ENCODE results near the gene PWWP2B. TPM values are rescaled to one million over a fixed set of nuclear protein-coding genes. Genes with fewer than 3 reads are reported as not detected.

The PWWP2B gene
- total RNA-seq, 6 experiments from 2014 or later, result 3.0 to 12.2 (median 5.1) TPM

GRCh38 chr10:132368881-132369635, 27.9 kb upstream of the PWWP2B start:
- ATAC-seq, result no peak
- no peak for TF ChIP-seq CTCF (IDR thresholded peaks at IDR 0.05)
- no peak for TF ChIP-seq POLR2A (IDR thresholded peaks at IDR 0.05)
- Histone ChIP-seq H3K36me3 (peaks cover 0 to 2% (median 1%) of the 10 kb centered on the region in 4 donors), H3K9me3 (no peaks in the 10 kb centered on the region), H3K27me3 (no peaks in the 10 kb centered on the region), H3K4me1 (no peaks in the 10 kb centered on the region), H3K27ac (no peak overlapping the region), H3K4me3 (no peak overlapping the region)
- intact Hi-C loops (cut with DNase I), result no loop called here
- WGBS (ENCODE audit: insufficient coverage, low coverage, low lambda C conversion rate, missing lambda C conversion rate), result 73% methylated on average over 6 of the region's 9 CpGs
- DNase-seq, result peak in 1 of 3 donors; percentile 6

GRCh38 chr10:132369636-132370185, 27.3 kb upstream of the PWWP2B start:
- H3K36me3 ChIP-seq, result peaks cover 0 to 2% (median 1%) of the 10 kb centered on the region in 4 donors
- no peak overlapping the region for H3K4me3 ChIP-seq
- ATAC-seq, result no peak
- TF ChIP-seq CTCF (IDR thresholded peaks at IDR 0.05) (no peak), POLR2A (IDR thresholded peaks at IDR 0.05) (no peak)
- no peaks in the 10 kb centered on the region for H3K4me1 ChIP-seq
- intact Hi-C loops (cut with DNase I), result no loop called here
- no peak overlapping the region for H3K27ac ChIP-seq
- 89% methylated on average over 6 of the region's 13 CpGs for WGBS (ENCODE audit: insufficient coverage, low coverage, low lambda C conversion rate, missing lambda C conversion rate)
- H3K27me3 ChIP-seq, result no peaks in the 10 kb centered on the region
- H3K9me3 ChIP-seq, result no peaks in the 10 kb centered on the region
- DNase-seq, result peak in 2 of 3 donors; percentile 22 to 26

GRCh38 chr10:132370426-132371340, 26.3 kb upstream of the PWWP2B start:
- no peak overlapping the region for H3K27ac ChIP-seq
- 88% methylated on average over 4 of the region's 31 CpGs for WGBS (ENCODE audit: insufficient coverage, low coverage, low lambda C conversion rate, missing lambda C conversion rate)
- DNase-seq, result peak in 2 of 3 donors; percentile 30 to 46
- no peaks in the 10 kb centered on the region for H3K27me3 ChIP-seq
- no peaks in the 10 kb centered on the region for H3K4me1 ChIP-seq
- no peaks in the 10 kb centered on the region for H3K9me3 ChIP-seq
- H3K4me3 ChIP-seq, result no peak overlapping the region
- TF ChIP-seq POLR2A (IDR thresholded peaks at IDR 0.05) (no peak), CTCF (IDR thresholded peaks at IDR 0.05) (no peak)
- no peak for ATAC-seq
- intact Hi-C loops (cut with DNase I), result no loop called here
- peaks cover 0 to 2% (median under 1%) of the 10 kb centered on the region in 4 donors for H3K36me3 ChIP-seq

GRCh38 chr10:132371641-132372081, 25.3 kb upstream of the PWWP2B start:
- 42% methylated on average over 2 of the region's 9 CpGs for WGBS (ENCODE audit: insufficient coverage, low coverage, low lambda C conversion rate, missing lambda C conversion rate)
- Histone ChIP-seq H3K27me3 (no peaks in the 10 kb centered on the region), H3K4me3 (no peak overlapping the region), H3K9me3 (no peaks in the 10 kb centered on the region), H3K27ac (no peak overlapping the region), H3K36me3 (peaks cover 0 to 2% (median 0%) of the 10 kb centered on the region in 4 donors), H3K4me1 (no peaks in the 10 kb centered on the region)
- intact Hi-C loops (cut with DNase I), result no loop called here
- DNase-seq (peak in 1 of 3 donors; percentile 31), ATAC-seq (peak in 1 of 4 donors; percentile 37)
- TF ChIP-seq CTCF (IDR thresholded peaks at IDR 0.05) (peak in 2 of 4 donors; percentile 12 to 26), POLR2A (IDR thresholded peaks at IDR 0.05) (no peak)
